Panc1 (cell line): Measurements from ENCODE around the gene CNOT11.

ENCODE experiments used
- CTCF ChIP-seq: fragments of 450-650 bp; IDR thresholded peaks from 2 replicates; pipeline ENCODE4 v1.5.1; 2017; ENCODE audit warnings: mild to moderate bottlenecking
- POLR2AphosphoS5 ChIP-seq: IDR thresholded peaks from 2 replicates; pipeline ENCODE4 v1.6.1; 2012; ENCODE audit warnings: mild to moderate bottlenecking, low read depth, low read length, moderate library complexity
- REST ChIP-seq, 2 experiments: IDR thresholded peaks; 2 replicates each; pipeline ENCODE4 v1.6.1; 2011 to 2012; ENCODE audit warnings: low read depth in 2 of 2, control low read depth in 1 of 2, low read length in 1 of 2, mild to moderate bottlenecking in 1 of 2, moderate library complexity in 1 of 2; ENCODE audit not compliant: insufficient read depth in 1 of 2
- SIN3A ChIP-seq: IDR thresholded peaks from 2 replicates; pipeline ENCODE4 v1.6.1; 2012; ENCODE audit warnings: low read depth, mild to moderate bottlenecking, low read length, moderate library complexity, borderline replicate concordance; ENCODE audit not compliant: insufficient read depth
- TCF7L2 ChIP-seq: IDR thresholded peaks from 2 replicates; pipeline ENCODE4 v1.6.1; 2011; ENCODE audit warnings: mild to moderate bottlenecking, low read depth, low read length, inconsistent platforms

- TF ChIP-seq SIN3A, result no peak
- no peak for TF ChIP-seq CTCF
- no peak for TF ChIP-seq POLR2AphosphoS5
- TF ChIP-seq REST (IDR thresholded peaks at IDR 0.05; ENCODE audit: insufficient read depth in 1 of 2, low read depth in 2 of 2, low read length in 1 of 2), result no peak
- no peak for TF ChIP-seq TCF7L2
These were observed 18.1 kb downstream of the CNOT11 start for GRCh38 chr2:101270700-101271259.
